Testis (tissue), 3 donors: ENCODE data around the gene ZBTB6. TPM values are rescaled to one million over a fixed set of nuclear protein-coding genes. Genes with fewer than 3 reads are reported as not detected.

Experiments used
- DNase-seq: peaks from one replicate; pipeline ENCODE4 v3.0.0-alpha.2; 2019
- H3K27ac ChIP-seq, 2 donors: fragments of 200-600 bp; sonication (generic); one replicate each; pipeline ENCODE4 v1.5.1; 2019
- H3K27me3 ChIP-seq: fragments of 200-600 bp; sonication (generic); one replicate; pipeline ENCODE4 v1.5.1; 2019
- H3K36me3 ChIP-seq: fragments of 200-600 bp; sonication (generic); one replicate; pipeline ENCODE4 v1.5.1; 2017; ENCODE audit warnings: low read depth; ENCODE audit errors: missing control alignments
- H3K4me1 ChIP-seq: fragments of 200-600 bp; sonication (generic); one replicate; pipeline ENCODE4 v1.5.1; 2019
- H3K4me3 ChIP-seq, 2 donors: fragments of 200-600 bp; sonication (generic); one replicate each; pipeline ENCODE4 v1.5.1; 2017 to 2019
- H3K9me3 ChIP-seq: fragments of 200-600 bp; sonication (generic); one replicate; pipeline ENCODE4 v1.5.1; 2017
- POLR2A ChIP-seq: fragments of 450-650 bp; IDR thresholded peaks from one replicate; pipeline ENCODE4 v1.6.1; 2017; ENCODE audit warnings: antibody characterized with exemption, mild to moderate bottlenecking, moderate library complexity
- WGBS, 2 donors: methylation state at CpG; one replicate each; pipeline ENCODE4 v1.1.5; 2018; 5-methylcytosine and 5-hydroxymethylcytosine counted together
- intact Hi-C: fragments of 100-400 bp; cut with DNase I; formaldehyde crosslinking; loops from one replicate; pipeline ENCODE4 v1.15.1; 2023; ENCODE audit warnings: low total_unique reads
- polyA plus RNA-seq: library from polyadenylated mRNA; stranded (reverse); fragments of 350-450 nt; fragmentation: Illumina TruSeq; extraction: RNeasy Lipid Tissue Mini Kit (QIAGEN cat#74804); gene quantifications from one replicate; pipeline ENCODE4 v1.2.3, GENCODE V29; 2014; ENCODE audit warnings: low read depth, low replicate concordance; ENCODE audit not compliant: insufficient read depth
- total RNA-seq, 2 donors: library from RNA; depleted of rRNA; stranded (reverse); fragments of >200 nt; gene quantifications; one replicate each; pipeline ENCODE4 v1.2.3, GENCODE V29; 2016
- TF ChIP-seq, protein P1 (sequence below), 3 experiments: fragments of 450-650 bp in 2 of 3; fragments of 200-600 bp in 1 of 3; sonication (generic) in 1 of 3; IDR thresholded peaks; one replicate each; pipeline ENCODE4 v1.5.1; 2016 to 2019; ENCODE audit warnings: antibody characterized with exemption in 3 of 3, mild to moderate bottlenecking in 2 of 3, moderate library complexity in 1 of 3

The ZBTB6 gene
- total and polyA plus RNA-seq, 3 donors from 2014 or later = 7.2 to 9.2 (median 9.1) TPM

DNA sequence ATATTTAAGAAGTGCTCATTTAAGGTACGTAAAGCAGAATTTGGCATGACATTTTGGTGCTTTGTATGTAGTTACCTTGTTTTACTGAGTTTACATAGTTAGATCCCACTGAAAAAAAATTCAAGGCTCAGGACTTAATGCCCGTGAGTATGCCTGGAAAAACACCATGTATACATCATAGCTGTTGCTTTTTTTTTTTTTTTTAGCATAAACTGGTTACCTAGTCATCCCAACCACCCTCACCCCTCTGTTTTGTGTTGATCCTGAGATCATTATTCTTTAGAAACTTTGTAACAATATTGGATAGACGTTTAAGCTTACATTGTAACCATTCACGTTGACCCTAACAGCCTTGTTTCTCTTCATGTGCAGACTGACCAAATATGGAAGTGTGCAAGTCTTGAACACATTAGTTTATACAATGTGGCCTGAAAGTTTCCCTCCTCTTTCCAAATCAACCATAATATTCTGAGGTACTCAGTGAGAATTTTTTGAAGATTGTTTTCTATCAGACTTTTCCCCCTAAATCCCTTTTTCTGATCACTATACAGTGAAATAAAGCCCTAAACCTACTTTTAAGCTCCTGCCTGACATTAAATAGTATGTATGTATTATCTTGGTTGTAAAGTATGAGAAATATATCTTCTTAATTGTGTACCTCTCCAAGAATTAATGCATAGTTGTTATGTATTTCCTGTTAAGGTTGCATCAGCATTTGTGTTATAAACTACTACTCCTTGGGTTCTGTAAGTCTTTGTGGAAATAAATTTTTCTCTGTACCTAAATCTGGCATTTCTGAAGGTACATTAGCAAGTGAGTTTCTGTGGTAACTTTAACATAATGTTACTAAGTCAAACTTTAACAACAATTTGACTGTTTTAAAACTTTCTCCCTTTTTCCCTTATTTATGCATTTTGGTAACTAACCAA lies 32.1 kb upstream of the ZBTB6 start:
- TF ChIP-seq, protein P1, sequence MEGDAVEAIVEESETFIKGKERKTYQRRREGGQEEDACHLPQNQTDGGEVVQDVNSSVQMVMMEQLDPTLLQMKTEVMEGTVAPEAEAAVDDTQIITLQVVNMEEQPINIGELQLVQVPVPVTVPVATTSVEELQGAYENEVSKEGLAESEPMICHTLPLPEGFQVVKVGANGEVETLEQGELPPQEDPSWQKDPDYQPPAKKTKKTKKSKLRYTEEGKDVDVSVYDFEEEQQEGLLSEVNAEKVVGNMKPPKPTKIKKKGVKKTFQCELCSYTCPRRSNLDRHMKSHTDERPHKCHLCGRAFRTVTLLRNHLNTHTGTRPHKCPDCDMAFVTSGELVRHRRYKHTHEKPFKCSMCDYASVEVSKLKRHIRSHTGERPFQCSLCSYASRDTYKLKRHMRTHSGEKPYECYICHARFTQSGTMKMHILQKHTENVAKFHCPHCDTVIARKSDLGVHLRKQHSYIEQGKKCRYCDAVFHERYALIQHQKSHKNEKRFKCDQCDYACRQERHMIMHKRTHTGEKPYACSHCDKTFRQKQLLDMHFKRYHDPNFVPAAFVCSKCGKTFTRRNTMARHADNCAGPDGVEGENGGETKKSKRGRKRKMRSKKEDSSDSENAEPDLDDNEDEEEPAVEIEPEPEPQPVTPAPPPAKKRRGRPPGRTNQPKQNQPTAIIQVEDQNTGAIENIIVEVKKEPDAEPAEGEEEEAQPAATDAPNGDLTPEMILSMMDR (IDR thresholded peaks at IDR 0.05) = no peak
- TF ChIP-seq POLR2A = no peak
- Histone ChIP-seq H3K27ac (peak overlapping the region; percentile 63 to 72), H3K27me3 (no peaks in the 10 kb centered on the region), H3K36me3 (no peaks in the 10 kb centered on the region), H3K4me1 (peaks cover 24% of the 10 kb centered on the region), H3K9me3 (no peaks in the 10 kb centered on the region), H3K4me3 (no peak overlapping the region)
- WGBS, 2 donors = 42 to 54% methylated on average over 4 of the region's 4 CpGs
- intact Hi-C loops = no loop called here
- DNase-seq = no peak

DNA sequence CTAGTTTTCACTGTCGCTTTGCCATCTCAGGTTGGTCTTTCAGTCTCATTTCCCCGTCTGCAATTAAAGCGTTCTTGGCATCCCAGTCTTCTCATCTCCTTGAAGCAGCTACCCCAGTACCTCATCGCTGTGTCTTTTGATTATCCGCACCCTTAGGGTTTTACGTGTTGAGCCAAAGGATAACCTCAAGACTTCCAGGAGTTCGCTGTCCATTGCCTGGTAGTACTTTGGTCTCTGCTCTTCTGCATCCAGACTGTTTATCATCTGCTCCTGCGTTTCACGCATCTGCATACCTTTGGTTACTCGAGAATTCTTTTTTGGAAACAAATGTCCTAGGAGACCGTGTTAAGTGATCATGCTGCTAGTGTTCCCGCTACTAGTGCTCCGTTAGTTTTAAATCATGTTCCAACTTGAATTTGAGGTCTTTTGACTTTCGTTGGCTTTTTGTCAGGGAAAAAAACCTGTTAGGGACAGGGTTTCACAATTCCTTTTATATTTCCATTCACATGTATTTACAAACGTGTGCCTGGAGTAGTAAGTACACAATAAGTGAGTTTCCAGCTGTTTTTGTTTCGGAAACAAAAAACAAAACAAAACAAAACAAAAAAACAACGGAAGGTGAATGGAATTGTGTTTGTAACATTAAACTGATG lies 28.6 kb upstream of the ZBTB6 start:
- DNase-seq = no peak
- Histone ChIP-seq H3K27ac (peak overlapping the region; percentile 92 to 94), H3K36me3 (no peaks in the 10 kb centered on the region), H3K4me1 (peaks cover 25% of the 10 kb centered on the region), H3K27me3 (no peaks in the 10 kb centered on the region), H3K4me3 (peak overlapping the region; percentile 82 to 85), H3K9me3 (no peaks in the 10 kb centered on the region)
- no peak for TF ChIP-seq POLR2A
- TF ChIP-seq, protein P1 (IDR thresholded peaks at IDR 0.05) = no peak
- intact Hi-C loops = no loop called here
- 3 to 6% methylated on average over 17 of the region's 17 CpGs for WGBS, 2 donors

- no peaks in the 10 kb centered on the region for H3K9me3 ChIP-seq
- peak within 1 kb of the TSS; percentile 82 to 85 for H3K4me3 ChIP-seq
- no peaks in the 10 kb centered on the region for H3K27me3 ChIP-seq
- peak within 1 kb of the TSS; percentile 92 to 94 for H3K27ac ChIP-seq
- intact Hi-C loops = no loop called here
- no peaks in the 10 kb centered on the region for H3K36me3 ChIP-seq
- peak; percentile 99 for DNase-seq
- TF ChIP-seq POLR2A = no peak
- TF ChIP-seq, protein P1 (IDR thresholded peaks at IDR 0.05) = no peak
- 0 to 1% methylated on average over 25 to 34 of the region's 54 CpGs for WGBS, 2 donors
- peaks cover 26% of the 10 kb centered on the region for H3K4me1 ChIP-seq
Measured at GRCh38 chr9:122940749-122941581, 27.8 kb upstream of the ZBTB6 start, which contains the start of gene RABGAP1. TSS of gene RABGAP1 (plus strand) at chr9:122941020. CDS start at chr9:122957060, 16,040 bp downstream.

DNA sequence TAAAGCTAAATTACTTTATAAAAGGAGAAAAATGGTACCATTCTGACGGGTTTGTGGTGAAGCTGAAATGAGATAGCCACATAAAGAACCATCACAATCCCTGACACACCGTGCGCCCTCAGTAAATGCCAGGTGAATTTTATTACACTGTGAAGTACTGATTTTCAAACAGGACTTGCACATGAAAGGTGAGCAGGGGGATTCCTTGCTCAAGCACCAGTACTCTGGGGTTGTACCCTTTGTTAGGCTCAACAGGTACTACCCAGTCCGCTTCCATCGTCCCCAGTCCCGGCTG lies 27.3 kb upstream of the ZBTB6 start:
- H3K9me3 ChIP-seq = no peaks in the 10 kb centered on the region
- WGBS, 2 donors = 18 to 30% methylated on average over 5 to 6 of the region's 6 CpGs
- no peaks in the 10 kb centered on the region for H3K36me3 ChIP-seq
- peak overlapping the region; percentile 82 to 85 for H3K4me3 ChIP-seq
- peaks cover 28% of the 10 kb centered on the region for H3K4me1 ChIP-seq
- TF ChIP-seq, protein P1 (IDR thresholded peaks at IDR 0.05) = no peak
- no peak for TF ChIP-seq POLR2A
- intact Hi-C loops = no loop called here
- no peak for DNase-seq
- no peaks in the 10 kb centered on the region for H3K27me3 ChIP-seq
- peak overlapping the region; percentile 64 to 94 for H3K27ac ChIP-seq
